SKM-1 treated with dmso at 0.1 percent for 144 hours (cell line): ENCODE results near the gene BICD1.
"Not testable (repeated sequence)": the region's sequence is repeated elsewhere in the genome, so short reads cannot be mapped to it uniquely, and the experiment has no call there.

Experiments used
- DNase-seq: peaks from one replicate; lab custom pipeline; 2025; ENCODE audit not compliant: unreplicated experiment; lab: John Stamatoyannopoulos, UW

Gene BICD1

GRCh38 chr12:32274665-32275064 is 168.0 kb downstream of the BICD1 start:
- DNase-seq = no peak

- DNase-seq = not testable (repeated sequence)
These were observed 168.9 kb downstream of the BICD1 start for GRCh38 chr12:32275520-32275919.

- no peak for DNase-seq
These were observed 171.1 kb downstream of the BICD1 start for GRCh38 chr12:32277774-32278173.

- DNase-seq = no peak
These were observed 174.5 kb downstream of the BICD1 start for GRCh38 chr12:32281098-32281497.

GRCh38 chr12:32284561-32284960 is 177.9 kb downstream of the BICD1 start:
- no peak for DNase-seq

GRCh38 chr12:32285021-32285420 is 178.4 kb downstream of the BICD1 start:
- no peak for DNase-seq

GRCh38 chr12:32285489-32285888 is 178.8 kb downstream of the BICD1 start:
- DNase-seq = no peak

- DNase-seq = no peak
These were observed 183.8 kb downstream of the BICD1 start for GRCh38 chr12:32290411-32290810.

- no peak for DNase-seq
These were observed 185.5 kb downstream of the BICD1 start for GRCh38 chr12:32292151-32292550.

GRCh38 chr12:32293808-32294419 is 187.3 kb downstream of the BICD1 start:
- no peak for DNase-seq

- no peak for DNase-seq
These were observed 189.9 kb downstream of the BICD1 start for GRCh38 chr12:32296567-32296966.

GRCh38 chr12:32298917-32299316 is 192.3 kb downstream of the BICD1 start:
- no peak for DNase-seq

- DNase-seq = no peak
These were observed 194.6 kb downstream of the BICD1 start for GRCh38 chr12:32301216-32301615.

GRCh38 chr12:32302218-32303173 is 195.8 kb downstream of the BICD1 start:
- DNase-seq = no peak

- no peak for DNase-seq
These were observed 196.5 kb downstream of the BICD1 start for GRCh38 chr12:32303174-32303549.

GRCh38 chr12:32305163-32305562 is 198.5 kb downstream of the BICD1 start:
- DNase-seq = no peak

GRCh38 chr12:32307326-32307725 is 200.7 kb downstream of the BICD1 start:
- no peak for DNase-seq

- DNase-seq = no peak
These were observed 203.4 kb downstream of the BICD1 start for GRCh38 chr12:32309811-32310736.

GRCh38 chr12:32312049-32312670 is 205.5 kb downstream of the BICD1 start:
- peak; percentile 5 for DNase-seq

GRCh38 chr12:32322354-32322753 is 215.7 kb downstream of the BICD1 start:
- no peak for DNase-seq

- no peak for DNase-seq
These were observed 224.5 kb downstream of the BICD1 start for GRCh38 chr12:32331133-32331532.
